SU-DHL-6 (cell line): Measurements from ENCODE around the gene PHAF1.

Experiments used
- H2AFZ ChIP-seq: fragments of 200-600 bp; sonication (generic); 2 replicates; pipeline ENCODE4 v1.6.1; 2014; ENCODE audit warnings: low read depth, mild to moderate bottlenecking, moderate library complexity, mixed read lengths, antibody characterized with exemption, low read length; ENCODE audit not compliant: severe bottlenecking
- H3F3A ChIP-seq: fragments of 200-600 bp; shearing (Covaris generic); 2 replicates; pipeline ENCODE4 v1.6.0; 2016; ENCODE audit warnings: antibody characterized with exemption, mild to moderate bottlenecking; ENCODE audit not compliant: insufficient read depth
- H3K27ac ChIP-seq: fragments of 200-600 bp; sonication (generic); 2 replicates; pipeline ENCODE4 v1.5.1; 2016; ENCODE audit warnings: low read depth, mild to moderate bottlenecking, low read length, moderate library complexity, mixed read lengths
- H3K27me3 ChIP-seq: fragments of 200-600 bp; sonication (generic), shearing (Covaris generic); 2 replicates; pipeline ENCODE4 v1.6.0; 2014; ENCODE audit warnings: mild to moderate bottlenecking, low read length
- H3K36me3 ChIP-seq: fragments of 200-600 bp; sonication (generic); 2 replicates; pipeline ENCODE4 v1.6.1; 2014; ENCODE audit warnings: mild to moderate bottlenecking, low read length, mixed read lengths
- H3K4me2 ChIP-seq: fragments of 300-600, 200-600 bp; shearing (Covaris generic), sonication (generic); 2 replicates; pipeline ENCODE4 v1.6.0; 2014; ENCODE audit warnings: low read length, low read depth, mild to moderate bottlenecking; ENCODE audit not compliant: poor library complexity, severe bottlenecking
- H3K4me3 ChIP-seq: fragments of 200-600 bp; sonication (generic); 2 replicates; pipeline ENCODE4 v1.5.1; 2014; ENCODE audit warnings: antibody characterized with exemption, low read length, mild to moderate bottlenecking, mixed read lengths; ENCODE audit not compliant: insufficient read depth, poor library complexity, severe bottlenecking
- H3K79me2 ChIP-seq: fragments of 200-600 bp; sonication (generic); 2 replicates; pipeline ENCODE4 v1.6.1; 2014; ENCODE audit warnings: mild to moderate bottlenecking, low read length, moderate library complexity; ENCODE audit not compliant: insufficient read depth
- H3K9ac ChIP-seq: fragments of 200-600 bp; sonication (generic); 2 replicates; pipeline ENCODE4 v1.7.0; 2014; ENCODE audit warnings: mild to moderate bottlenecking, low read length
- H3K9me2 ChIP-seq: fragments of 200-600 bp; sonication (generic); replicated peaks from 2 replicates; pipeline ENCODE4 v1.6.1; 2014; ENCODE audit warnings: low read length; ENCODE audit not compliant: insufficient read depth
- H3K9me3 ChIP-seq: fragments of 200-600 bp; sonication (generic); 2 replicates; pipeline ENCODE4 v1.6.1; 2014; ENCODE audit warnings: low read length, mixed read lengths; ENCODE audit not compliant: insufficient read depth
- H4K20me1 ChIP-seq: fragments of 200-600 bp; sonication (generic); 2 replicates; pipeline ENCODE4 v1.6.1; 2014; ENCODE audit warnings: low read depth, mild to moderate bottlenecking, antibody characterized with exemption, low read length, moderate library complexity, mixed read lengths
- EZH2phosphoT487 ChIP-seq: fragments of 200-600 bp; sonication (generic), shearing (Covaris generic); conservative IDR thresholded peaks from 2 replicates; pipeline ENCODE4 v1.6.1; 2018; ENCODE audit warnings: mild to moderate bottlenecking, antibody characterized with exemption, low read length, moderate library complexity, mixed read lengths
- TF ChIP-seq, protein P1 (sequence below): fragments of 200-600 bp; sonication (generic); IDR thresholded peaks from one replicate; pipeline ENCODE4 v1.5.1; 2017; ENCODE audit warnings: antibody characterized with exemption, mild to moderate bottlenecking, low read length, moderate library complexity; ENCODE audit not compliant: insufficient read depth, poor library complexity, severe bottlenecking

PHAF1 gene

DNA sequence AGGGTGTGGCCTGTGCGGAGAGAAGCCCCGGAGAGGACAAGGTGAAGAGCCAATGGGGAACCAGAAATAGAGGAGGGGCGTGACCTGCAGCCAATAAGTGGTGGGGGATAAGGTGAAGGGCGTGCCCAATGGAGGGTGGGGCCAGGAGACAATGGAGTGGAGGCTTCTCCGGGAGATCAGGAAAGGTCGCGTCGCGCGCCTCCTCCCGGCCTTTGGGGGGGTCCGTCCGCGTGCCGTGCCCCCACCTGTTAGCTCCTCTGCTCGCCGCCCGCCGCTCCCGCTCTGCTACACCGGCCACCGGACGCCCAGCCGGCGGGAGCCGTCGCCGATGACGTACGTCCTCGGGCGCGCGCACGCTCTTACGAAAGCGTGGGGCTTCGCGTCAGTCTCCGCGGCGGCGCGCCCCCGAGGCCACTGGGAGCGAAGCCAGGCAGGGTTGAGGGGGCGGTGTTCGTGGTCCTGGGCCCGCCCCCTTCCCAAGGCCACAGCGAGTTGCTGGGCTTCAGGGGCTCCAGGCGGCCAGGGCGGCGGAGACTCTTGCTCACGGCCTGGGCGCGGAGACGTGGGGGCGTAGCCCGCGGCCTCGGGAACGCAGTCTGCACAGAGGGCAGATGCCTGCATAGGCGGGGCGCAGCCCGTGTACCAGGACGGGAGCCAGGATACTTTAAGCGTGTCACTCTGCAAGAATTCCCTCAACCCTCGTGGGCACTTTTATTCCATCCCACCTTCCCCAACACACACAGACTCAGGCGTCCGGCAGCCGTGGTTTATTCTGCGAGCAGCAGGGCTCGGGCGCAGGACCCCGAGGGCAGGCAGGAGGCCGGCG, 74.1 kb downstream of the PHAF1 start, which contains the start of gene MATCAP1:
TSS of gene MATCAP1 (minus strand) at position 337 of the 826 bp plus-strand sequence. CDS start 3,353 bp downstream, outside the sequence.
- Histone ChIP-seq H2AFZ (peak within 1 kb of the TSS; percentile 87), H3K27ac (peak within 1 kb of the TSS; percentile 58), H3F3A (no peaks in the 10 kb centered on the region), H3K9me3 (no peaks in the 10 kb centered on the region), H3K36me3 (no peaks in the 10 kb centered on the region), H3K9me2 (no peaks in the 10 kb centered on the region), H3K9ac (peak within 1 kb of the TSS; percentile 67), H3K4me2 (peak within 1 kb of the TSS; percentile 88), H3K4me3 (peak within 1 kb of the TSS; percentile 79), H3K79me2 (no peaks in the 10 kb centered on the region), H3K27me3 (no peaks in the 10 kb centered on the region), H4K20me1 (no peaks in the 10 kb centered on the region)
- no peak for TF ChIP-seq EZH2phosphoT487
- TF ChIP-seq, protein P1, sequence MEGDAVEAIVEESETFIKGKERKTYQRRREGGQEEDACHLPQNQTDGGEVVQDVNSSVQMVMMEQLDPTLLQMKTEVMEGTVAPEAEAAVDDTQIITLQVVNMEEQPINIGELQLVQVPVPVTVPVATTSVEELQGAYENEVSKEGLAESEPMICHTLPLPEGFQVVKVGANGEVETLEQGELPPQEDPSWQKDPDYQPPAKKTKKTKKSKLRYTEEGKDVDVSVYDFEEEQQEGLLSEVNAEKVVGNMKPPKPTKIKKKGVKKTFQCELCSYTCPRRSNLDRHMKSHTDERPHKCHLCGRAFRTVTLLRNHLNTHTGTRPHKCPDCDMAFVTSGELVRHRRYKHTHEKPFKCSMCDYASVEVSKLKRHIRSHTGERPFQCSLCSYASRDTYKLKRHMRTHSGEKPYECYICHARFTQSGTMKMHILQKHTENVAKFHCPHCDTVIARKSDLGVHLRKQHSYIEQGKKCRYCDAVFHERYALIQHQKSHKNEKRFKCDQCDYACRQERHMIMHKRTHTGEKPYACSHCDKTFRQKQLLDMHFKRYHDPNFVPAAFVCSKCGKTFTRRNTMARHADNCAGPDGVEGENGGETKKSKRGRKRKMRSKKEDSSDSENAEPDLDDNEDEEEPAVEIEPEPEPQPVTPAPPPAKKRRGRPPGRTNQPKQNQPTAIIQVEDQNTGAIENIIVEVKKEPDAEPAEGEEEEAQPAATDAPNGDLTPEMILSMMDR: no peak

DNA sequence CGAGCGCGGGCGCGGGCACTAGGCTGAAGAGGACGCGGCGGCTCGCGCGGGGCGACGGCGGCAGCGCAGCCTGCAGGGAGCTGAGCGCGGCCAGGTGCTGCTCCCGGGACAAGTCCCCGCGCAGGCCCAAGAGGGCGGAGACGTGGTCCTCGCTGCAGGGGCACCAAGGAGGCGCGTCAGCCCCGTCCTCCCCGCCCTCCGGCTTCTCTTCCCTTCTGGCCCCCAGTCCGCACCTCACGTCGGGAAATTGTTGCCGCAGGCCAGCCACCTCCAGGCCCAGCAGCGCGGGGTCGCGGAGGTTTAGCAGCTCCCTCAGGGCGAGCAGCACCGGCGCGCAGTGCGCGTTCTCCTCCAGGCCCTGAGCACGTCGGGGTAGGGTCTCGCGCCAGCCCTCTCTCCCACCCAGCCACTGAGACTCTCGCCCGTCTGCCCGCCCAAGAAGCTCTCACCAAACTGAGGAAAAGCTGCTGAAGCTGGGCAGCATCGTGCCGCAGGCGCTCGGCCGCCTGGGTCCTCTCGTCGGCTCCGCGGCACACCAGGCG, 74.8 kb downstream of the PHAF1 start:
- Histone ChIP-seq H2AFZ (peak overlapping the region; percentile 87), H3K36me3 (no peaks in the 10 kb centered on the region), H3K9ac (peak overlapping the region; percentile 67)

DNA sequence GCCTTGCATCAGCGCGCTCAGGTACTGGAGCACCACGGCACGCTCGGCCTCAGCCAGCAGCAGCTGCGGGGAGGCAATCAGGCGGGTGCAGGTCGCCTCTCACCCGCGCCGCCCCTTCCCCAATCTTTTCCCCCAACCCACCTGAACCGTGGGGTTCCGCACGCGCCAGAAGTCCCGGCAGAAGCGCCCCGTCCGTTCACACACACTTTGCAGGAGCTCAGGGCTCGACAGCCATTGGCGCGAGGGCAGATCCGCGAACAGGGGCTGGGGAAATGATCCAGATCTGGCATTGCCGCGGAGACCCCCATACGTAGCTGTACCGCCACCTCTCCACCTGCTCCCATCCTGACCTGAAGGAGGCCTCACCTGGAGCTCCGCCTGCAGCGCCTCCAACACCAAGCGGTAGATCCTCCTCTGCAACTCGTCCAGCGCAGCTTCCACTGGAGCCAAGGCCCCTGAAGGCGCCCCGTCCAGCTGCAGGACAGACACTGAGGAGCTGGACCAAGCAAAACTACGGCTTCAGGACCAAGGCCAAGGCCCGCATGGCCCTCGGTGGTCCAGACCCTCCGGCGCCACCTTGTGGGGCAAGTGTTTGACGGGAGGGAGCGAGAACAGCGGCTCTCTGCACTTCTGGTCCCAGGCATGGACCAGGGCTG, 75.4 kb downstream of the PHAF1 start:
- Histone ChIP-seq H3K9ac (no peak overlapping the region), H3F3A (no peaks in the 10 kb centered on the region), H3K36me3 (no peaks in the 10 kb centered on the region), H3K4me2 (no peak overlapping the region), H3K79me2 (no peaks in the 10 kb centered on the region), H4K20me1 (no peaks in the 10 kb centered on the region), H3K27ac (no peak overlapping the region), H3K27me3 (no peaks in the 10 kb centered on the region), H3K9me3 (no peaks in the 10 kb centered on the region), H3K4me3 (no peak overlapping the region), H3K9me2 (no peaks in the 10 kb centered on the region), H2AFZ (no peak overlapping the region)
- TF ChIP-seq EZH2phosphoT487: no peak
- TF ChIP-seq, protein P1: peak; percentile 72

More for the DNA sequence above, 74.8 kb downstream of the PHAF1 start:
- TF ChIP-seq, protein P1: no peak
- no peak for TF ChIP-seq EZH2phosphoT487
- H4K20me1 ChIP-seq: no peaks in the 10 kb centered on the region
- H3K27ac ChIP-seq: no peak overlapping the region
- H3K79me2 ChIP-seq: no peaks in the 10 kb centered on the region
- H3K27me3 ChIP-seq: no peaks in the 10 kb centered on the region
- H3F3A ChIP-seq: no peaks in the 10 kb centered on the region
- peak overlapping the region; percentile 79 for H3K4me3 ChIP-seq
- H3K9me2 ChIP-seq: no peaks in the 10 kb centered on the region
- no peaks in the 10 kb centered on the region for H3K9me3 ChIP-seq
- H3K4me2 ChIP-seq: peak overlapping the region; percentile 88
